ENCODE data around the gene NLGN4X.
A peak's percentile ranks its signal among the peaks of the same experiment; 100 is the strongest.

Gene NLGN4X

DNA sequence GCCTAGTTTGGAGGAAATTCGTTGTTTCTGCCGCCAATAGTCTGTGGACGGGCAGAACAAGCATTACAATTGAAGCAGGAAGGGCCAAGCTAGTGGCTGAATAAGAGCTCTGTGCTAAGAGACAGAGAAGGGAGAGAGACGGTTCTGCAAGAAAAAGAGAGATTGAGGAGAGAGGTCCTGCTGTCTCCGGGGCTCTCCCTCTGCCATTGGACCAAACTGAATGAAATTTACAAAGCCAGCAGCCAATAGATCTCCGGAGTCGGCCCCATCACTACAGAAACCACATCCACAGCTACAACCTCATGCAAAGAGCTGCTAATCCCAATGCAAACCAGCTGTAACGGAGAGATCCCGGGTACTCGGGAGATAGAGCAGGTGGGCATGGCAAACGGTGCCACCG, at the start of gene NLGN4X:
TSS of gene NLGN4X (minus strand) at position 148 of the 400 bp plus-strand sequence. CDS start 77,401 bp downstream, outside the sequence.
- peak; percentile 70 for DNase-seq (ENCODE audit: low spot score)

DNA sequence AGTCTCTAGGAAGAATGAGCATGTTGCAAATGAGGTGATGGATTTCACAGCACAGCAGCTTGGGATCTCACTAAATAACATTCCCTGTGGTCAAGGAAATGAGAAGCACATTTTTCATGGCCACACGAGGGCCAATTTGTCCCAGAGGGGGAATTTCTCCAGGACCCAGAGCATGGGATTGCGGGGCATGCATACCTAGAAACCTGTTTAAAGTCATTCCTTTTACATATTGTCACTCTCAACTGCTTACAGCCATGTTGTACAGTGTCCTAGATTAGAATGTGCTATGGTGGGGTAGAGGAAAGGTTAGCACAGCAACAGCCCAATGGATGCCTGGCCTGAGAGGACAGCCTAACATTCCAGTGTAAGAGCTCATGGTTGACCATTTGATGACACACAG, 37.4 kb upstream of the NLGN4X start:
- DNase-seq (ENCODE audit: low spot score): no peak

DNA sequence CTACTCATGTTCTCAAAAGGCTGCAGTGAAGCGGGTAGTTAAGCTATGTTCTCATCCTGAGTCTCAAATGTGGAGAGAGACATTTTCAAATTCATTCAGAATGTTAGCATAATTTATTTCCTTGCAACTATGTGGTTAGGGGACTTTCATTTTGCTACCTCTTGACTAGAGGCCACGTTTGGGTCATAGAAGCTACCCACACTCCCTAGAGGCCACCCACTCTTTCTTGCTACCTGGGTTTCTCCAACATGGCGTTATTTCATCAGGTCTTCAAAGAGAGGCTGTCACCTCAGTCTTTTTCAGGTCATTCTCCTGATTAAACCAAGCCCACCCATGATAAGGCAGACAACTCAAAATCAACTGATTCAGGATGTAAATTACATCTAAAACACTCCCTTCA, 34.3 kb upstream of the NLGN4X start:
- DNase-seq (ENCODE audit: low spot score): no peak

DNA sequence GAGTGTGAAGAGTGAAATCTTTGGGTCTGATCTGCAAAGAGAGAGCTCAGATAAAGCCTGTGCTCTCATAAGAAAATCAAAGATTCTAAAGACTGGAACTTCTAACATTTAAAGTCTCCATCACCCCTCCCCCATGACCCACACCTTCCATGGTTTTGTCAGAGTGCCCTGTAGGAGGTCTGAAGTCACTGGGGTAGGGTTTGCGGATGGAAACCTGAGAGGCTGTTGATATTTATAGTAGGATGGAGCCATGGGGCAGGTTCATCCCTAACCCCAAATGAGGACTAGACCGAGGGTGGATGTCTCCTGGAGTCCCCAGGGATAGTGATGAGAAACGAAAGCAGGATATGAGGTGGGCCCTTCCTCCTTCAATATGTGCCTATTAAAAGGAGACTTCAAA, 28.4 kb upstream of the NLGN4X start:
- DNase-seq (ENCODE audit: low spot score): no peak

DNA sequence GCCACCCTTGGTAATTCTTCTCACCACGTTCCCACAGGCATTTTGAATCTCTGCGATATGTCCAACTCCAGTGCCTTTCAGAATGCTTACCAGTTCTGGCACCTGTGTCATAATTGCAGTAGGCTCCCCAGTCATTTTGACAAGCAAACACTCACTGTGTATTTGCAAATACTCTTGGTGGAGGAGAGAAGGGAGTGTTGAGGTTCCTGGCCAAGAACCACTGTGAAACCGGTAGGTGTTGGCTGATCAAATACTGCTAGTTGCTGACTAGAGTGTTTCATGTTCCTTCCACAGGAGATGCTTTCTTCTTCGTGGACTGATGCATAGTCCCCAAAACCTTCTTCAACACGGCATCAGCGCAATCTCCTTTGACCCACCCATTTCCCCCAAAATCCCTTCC, 16.0 kb upstream of the NLGN4X start:
- DNase-seq (ENCODE audit: low spot score): no peak

DNA sequence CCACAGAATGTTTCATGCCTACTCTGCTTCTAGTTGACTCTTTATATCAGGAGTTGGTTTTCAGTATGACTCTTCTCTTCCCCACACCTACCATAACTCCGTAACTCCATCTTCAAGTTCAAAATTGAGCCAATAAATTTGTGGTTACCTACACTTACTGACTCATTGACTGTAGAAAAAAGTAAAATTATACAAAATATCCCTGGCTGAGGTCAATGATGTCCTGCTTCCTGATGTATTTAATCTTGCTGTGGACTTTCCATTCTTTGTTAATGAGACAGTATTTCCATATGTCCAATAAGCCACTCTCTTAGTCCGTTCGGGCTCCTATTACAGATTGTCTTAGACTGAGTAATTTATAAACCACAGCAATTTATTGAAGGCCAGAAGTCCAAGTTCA, 9.9 kb upstream of the NLGN4X start:
- no peak for DNase-seq (ENCODE audit: low spot score)

DNA sequence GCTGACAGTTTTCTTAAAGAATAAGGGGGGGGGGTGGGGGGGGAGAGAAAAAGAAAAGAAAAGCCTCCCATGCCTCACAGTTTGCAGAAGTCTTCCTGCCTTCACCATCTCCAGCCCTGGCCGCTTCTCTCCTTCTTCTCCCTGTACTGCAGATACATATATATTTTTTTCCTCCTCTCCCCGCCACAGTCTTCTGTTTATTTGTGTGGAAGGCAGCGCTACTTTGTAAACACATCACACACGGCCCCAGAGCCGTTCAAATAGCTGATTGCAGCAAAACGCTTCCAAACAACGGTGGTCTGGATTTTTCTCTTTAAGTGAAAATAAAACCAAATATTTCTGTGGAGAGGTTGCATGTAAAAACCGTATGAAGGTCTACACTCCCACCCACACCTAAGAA, 732 bp downstream of the NLGN4X start:
- peak; percentile 3 for DNase-seq (ENCODE audit: low spot score)

DNA sequence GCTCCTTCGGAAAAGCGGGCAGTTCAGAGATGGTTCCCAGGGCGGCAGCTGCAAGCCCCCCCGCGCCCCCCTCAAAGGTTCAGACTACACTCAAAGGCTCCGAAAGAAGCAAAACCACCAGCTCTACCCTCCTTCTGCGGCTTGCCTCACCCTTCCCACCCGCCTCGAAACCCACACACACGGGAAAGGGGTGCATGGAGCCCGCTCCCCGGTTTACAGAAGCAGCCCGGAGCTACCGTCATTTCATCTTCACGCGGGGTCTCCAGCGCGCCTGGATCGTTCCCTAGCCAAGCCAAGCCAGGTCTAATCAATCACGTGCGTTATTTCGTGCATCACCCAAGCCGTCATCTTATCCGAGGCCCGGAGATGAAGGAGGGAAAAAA, 1.2 kb downstream of the NLGN4X start:
- peak; percentile 2 for DNase-seq (ENCODE audit: low spot score)

DNA sequence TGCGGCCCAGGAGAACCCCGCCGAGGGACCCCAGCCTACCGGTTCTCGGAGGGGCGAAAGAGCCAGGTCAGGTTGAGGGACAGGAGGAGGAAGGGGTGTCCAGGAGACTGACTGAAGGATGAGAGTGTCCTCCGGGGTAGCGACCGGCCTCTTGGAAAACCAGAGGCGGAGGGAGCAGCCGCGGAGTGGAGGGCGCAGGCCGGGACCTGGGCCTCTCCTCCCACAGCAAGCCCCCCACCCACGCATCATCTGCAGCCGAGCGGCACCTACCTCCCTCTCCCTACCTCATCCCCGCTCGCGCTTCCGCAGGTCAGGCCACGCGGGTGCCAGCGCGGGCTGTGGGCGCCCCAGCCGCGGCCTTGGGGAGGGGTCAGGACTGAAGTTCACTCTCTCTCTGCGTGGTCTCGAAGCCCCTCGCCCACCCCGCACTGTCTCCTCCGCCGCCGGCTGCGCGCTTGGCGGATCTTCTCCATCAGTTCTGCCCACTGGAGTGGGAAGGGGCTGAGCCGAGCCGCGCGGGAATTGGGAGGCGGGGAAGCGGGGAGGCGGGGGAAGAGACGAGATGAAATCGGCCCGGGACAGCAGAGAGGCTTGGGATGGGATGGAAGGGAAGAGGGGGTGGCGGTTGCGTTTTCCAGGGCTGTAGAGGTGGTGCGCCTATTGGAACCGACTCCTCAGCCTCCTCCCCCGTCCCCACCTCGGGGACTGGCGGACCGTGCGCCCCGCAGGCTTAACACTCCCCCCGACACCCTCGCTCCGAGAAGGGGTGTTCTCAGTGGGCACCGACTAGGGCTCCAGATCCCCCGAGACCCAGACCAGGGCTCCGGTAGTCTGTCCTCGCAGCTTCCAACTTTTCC, 1.8 kb downstream of the NLGN4X start:
- DNase-seq (ENCODE audit: low spot score): peak; percentile 3

DNA sequence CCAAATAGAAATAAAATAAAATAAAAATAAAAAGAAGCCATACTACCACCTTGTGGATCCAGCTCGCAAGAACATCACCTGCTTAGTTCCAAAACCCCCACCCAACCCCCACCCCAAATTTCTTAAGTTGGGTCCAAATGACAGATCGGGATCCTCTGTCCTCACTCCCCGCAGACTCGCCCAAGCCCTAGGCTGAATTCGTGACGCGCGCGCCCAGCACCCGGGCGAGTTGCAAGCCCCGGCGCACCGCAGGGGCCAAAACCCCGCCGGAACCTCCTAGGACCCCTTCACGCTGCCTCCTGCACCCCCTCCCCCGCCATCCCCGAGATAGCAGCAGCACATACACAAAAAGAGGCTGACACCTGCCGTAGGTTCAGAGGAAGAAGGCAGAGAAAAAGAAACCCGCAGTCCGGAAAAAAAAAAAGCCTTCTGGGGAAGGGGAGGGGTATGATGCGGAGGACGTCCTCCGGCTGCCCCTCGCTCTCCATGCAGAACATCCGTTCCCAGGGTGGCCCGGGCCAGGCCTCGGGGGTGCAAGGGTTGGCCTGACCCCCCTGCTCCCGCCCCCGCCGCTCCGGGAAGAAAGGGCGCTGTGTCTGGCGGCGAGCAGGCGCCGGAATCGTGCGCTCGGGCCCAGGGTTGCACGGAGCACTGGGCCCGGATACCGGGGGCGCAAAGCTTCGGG, 2.6 kb downstream of the NLGN4X start:
- DNase-seq (ENCODE audit: low spot score): peak; percentile 35

DNA sequence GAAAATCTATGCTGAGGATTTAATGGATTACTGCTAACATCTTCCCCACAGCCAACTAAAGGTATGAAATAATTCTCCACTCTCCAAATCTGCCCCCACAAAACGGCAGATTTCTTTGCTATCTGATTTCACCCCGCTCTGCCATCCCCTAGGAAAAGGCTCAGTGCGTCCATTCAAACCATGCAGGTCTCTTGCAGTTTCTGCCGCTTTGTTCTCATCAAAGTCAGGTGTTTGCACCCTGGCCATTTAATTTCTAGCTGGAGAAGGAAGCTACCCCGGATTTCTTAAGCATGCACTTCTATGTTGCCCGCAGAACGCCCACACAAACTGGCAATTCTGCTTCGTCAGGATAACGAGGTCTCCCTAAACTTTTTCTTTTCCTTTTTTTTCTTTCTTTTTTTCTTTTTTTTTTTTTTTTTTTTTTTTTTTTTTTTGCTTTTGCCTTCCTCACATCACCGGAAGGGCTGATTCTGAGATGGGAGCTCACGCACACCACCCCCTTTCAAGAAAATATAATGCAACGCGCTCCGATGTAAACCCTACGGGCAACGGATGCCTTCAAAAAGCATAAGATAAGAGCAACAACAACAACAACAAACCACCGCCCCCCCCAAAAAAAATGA, 3.3 kb downstream of the NLGN4X start:
- DNase-seq (ENCODE audit: low spot score): no peak

DNA sequence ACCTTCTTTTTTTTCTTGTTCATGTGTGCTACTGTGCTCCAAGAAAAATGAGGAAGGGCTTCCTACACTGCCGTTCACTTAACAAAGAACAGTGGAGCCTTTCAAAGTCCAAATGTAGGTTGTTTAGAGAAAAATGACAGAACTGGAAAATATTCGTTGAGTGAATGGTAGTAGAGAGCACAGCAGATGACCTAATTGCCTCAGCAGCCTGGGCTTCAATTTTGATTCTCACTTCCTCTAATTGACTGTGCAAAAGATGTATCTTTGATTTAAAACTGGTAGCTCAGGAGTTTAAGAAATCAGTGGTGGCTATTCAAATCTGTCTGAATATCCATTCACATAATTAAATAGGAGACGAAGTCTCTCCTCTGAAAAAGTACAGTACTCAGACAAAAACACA, 5.2 kb downstream of the NLGN4X start:
- no peak for DNase-seq (ENCODE audit: low spot score)

DNA sequence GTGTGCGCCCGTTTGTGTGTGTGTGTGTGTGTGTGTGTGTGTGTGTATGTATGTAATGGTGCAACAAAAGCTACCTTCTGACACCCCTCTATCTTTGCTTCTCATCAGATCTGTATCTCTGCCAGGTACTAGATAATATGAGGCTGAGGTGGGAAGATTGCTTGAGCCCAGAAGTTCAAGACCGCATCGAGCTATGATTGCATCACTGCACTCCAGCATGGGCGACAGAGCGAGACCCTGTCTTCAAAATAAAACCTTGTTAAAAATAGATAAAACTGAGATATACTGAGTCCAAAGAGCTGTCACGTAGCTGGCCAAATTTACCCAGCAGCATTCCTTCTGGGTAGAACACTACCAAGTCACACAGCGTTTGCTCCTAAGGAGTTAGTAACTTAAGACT, 18.4 kb downstream of the NLGN4X start:
- DNase-seq (ENCODE audit: low spot score): no peak

DNA sequence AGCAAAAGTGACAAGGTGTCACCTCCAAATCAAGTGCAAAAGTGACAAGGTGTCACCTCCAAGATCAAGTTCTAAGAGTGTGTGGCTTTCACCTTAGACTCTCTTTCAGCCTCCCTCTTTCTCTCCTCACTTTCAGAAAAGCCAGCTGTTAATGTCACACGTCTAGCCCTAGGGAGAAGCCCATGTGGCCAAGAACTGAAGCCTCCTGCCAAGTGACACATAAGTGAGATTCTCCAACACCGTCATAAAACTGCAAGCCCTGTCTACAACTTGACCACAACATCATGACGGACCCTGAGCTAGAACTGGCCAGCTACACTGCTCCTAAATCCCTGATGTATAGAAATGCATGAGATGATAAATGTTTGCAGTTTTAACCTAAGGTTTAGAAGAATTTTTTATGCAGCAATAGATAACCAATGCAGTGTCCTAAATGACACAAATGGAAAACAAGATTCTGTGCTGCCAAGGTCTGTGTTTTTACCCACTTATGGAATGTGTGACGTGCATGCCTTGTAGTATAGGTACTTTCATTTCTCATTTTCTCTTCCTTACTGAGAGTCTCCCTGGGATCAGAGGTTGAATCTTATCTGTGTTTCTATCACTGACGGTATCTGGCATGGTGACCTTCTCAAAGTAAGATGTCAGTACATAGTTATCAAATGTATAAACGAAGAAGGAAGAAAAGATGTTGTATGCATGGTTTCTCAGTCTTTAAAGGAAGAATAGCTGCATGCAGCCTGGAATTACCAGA, 25.0 kb downstream of the NLGN4X start:
- no peak for DNase-seq (ENCODE audit: low spot score)

DNA sequence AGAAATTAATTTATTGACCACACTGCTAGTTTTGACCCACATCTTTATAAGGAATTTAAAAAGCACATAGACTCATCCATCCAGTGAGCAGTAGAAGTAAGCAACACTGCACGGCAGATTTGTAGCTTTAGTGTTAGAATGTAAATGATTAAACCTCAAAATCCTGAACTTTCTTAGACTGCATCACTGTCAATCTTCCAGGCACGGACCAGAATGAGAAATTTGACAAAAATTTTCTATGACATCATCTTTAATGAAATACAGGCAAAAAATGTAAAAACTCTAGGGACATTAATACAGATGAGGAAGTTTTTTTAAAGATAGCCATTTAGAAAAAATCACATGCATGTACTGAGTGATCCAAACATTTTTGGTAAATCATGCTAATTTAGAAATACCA, 29.2 kb downstream of the NLGN4X start:
- no peak for DNase-seq (ENCODE audit: low spot score)

DNA sequence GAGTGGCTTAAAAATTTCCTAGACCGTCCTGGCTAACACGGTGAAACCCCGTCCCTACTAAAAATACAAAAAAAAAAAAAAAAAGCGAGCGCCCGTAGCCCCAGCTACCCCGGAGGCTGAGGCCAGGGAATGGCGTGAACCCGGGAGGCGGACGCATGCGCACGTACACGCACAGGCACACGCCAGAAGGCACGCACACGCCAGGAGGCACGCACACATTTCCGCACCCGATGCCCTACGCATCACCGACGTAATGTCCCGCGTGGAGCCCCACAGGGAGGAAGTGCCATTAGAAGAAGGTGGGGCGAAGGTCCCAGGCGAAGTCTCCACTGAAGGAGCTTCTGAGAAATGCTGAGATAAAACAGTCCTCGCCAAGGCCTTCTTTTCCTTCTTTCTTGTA, 41.4 kb downstream of the NLGN4X start:
- no peak for DNase-seq (ENCODE audit: low spot score)

DNA sequence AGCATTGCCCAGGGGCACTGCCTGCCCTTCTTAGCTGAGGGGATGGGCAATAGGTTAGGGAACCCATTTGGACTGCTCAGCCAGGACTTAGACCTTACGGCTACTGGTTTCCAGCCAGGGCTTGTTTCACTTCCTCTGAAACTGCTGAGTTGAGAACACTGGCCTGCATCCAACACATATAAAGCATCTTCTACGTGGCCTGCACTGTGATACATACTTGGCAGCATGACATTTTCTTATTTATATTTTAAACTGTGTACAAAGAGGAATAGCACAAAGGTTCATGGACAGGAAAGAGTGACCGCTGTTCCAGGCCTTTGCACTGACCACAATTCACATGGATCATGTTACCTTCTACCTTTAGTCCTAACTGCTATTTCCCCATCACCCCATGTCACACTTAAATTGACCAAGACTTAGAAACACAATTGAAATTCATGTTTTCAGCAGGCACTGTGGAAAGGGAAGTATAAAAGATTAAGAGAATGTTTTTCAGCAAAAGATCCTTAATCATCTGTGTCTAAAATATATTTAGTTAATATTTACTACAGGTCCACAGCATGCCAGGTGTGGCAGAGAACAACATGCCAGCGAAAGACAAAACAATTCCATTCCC, 43.7 kb downstream of the NLGN4X start:
- peak; percentile 0 for DNase-seq (ENCODE audit: low spot score)

DNA sequence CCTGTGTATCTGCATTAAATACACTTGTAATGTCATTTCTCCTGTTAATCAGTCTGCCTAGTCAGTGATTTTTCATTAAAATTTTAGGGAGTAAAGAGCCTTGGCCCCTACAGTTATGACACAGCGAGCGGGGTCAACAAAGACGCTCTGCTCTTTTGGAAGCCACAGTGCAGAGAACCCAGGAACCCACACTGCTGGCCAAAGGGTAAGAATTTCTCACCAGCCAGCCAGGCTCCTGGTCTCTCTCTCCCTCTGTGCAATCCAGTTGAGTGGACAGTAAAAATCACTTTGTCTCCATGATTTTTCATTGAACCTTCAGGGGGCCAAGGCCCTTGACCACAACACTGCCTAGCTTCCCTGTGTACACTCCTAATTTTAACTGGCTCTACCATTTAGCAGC, 52.8 kb downstream of the NLGN4X start:
- DNase-seq (ENCODE audit: low spot score): no peak

DNA sequence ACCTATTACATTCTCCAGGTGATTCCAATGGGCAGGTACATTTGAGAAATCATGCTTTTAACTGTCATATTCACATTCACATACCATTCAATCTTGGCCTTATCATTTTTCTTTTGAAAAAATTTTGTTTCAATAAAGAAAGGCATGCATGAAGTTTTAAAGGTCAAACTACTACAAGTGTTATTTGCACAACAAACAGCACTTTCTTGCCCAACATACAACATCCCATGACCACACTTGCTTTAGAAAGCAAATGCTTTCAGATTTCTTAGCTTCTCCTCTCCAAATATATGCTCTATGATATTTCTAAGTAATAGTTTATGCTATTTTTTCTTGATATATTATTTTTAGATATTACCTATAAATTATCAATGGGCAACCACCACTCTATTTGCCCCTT, 58.2 kb downstream of the NLGN4X start:
- DNase-seq (ENCODE audit: low spot score): no peak

DNA sequence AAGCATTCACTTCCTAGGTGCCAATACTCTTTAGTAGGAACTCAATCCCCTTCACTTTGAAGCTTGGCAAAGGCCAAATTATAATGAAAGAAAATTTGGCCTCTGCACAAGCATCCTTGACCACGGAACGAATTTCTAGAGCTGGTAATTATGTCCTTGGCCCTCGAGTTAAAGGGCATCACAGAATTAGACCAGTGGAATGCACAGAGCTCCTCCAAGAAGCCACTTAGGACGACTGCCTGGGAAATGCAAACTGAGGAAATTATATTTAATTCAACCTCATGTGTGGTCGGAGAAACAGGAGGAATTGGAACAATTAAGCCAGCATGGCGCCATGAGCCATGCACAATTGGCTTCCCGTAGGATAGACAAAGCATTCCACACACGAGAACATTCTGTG, 59.3 kb downstream of the NLGN4X start:
- no peak for DNase-seq (ENCODE audit: low spot score)

DNA sequence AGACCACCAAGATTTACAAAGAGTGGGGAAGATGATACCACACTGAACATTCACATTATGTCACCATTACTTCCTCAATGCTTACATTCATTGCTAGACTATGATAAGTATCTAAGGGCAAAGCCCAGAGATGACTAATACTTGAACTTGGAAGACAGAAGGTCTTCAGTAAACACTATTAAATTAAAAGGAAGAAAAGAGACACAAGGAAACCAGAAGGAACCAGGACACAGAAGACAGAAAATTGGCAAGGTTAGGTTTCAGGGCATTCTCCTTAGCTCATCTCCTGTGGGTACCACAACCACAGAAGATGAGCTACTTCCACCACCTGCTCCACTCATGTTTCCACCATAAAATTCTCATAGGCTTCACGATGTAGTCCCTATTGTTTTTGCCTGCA, 64.9 kb downstream of the NLGN4X start:
- no peak for DNase-seq (ENCODE audit: low spot score)

DNA sequence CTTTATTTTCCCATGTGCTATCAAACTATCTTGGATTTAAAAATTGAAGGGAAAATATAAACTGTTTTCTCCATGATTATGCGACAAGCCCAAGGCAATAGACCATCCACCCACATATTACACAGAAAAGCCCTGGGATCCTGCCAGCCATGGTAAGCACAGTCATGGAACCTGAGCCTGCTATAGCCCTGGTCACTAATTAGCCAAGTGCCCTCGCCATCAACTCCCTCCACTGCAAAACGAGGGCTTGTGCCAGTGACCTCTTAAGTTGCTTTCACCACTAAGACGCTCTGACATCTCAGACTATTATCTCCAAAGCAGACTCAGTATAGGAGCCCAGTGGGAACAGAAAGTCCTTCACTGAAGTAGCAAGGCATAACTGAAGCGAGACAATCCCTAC, 69.2 kb downstream of the NLGN4X start:
- DNase-seq (ENCODE audit: low spot score): no peak

Data from globus pallidus (tissue), 1 donor.